Left kidney (tissue), 2 donors: ENCODE measurements around the gene CHD2. TPM values are rescaled to one million over a fixed set of nuclear protein-coding genes. Genes with fewer than 3 reads are reported as not detected.
"Not testable (repeated sequence)": the region's sequence is repeated elsewhere in the genome, so short reads cannot be mapped to it uniquely, and the experiment has no call there.

ENCODE experiments used
- DNase-seq: peaks from one replicate; pipeline ENCODE4 v3.0.0-alpha.2; 2013
- polyA plus RNA-seq: library from polyadenylated mRNA; unstranded; fragments of 120-200 nt; gene quantifications from one replicate; pipeline ENCODE4 v1.2.1, GENCODE V29; 2013; ENCODE audit not compliant: insufficient read length

The CHD2 gene
- polyA plus RNA-seq, 1 donor: 134 TPM

DNA sequence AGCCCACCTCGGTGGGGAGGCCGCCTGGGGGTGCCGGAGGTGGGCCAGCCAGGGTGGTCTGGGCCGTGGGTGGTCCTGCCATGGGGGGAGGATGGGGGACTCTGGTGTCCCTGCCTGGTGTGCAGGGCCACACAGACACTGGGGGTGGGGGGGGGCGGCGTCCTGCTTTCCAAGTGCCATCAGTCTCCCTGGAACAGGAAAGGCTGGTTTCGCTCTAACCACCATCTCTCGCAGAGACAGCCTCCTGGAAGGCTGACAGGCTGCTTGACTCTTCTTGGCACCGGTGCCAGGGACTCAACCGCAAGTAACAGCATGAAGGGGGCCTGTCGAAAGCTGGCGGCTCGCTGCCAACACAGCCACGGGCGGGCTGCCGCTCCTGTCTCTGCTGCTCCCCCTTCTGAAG lies 148.6 kb downstream of the CHD2 start:
- no peak for DNase-seq

DNA sequence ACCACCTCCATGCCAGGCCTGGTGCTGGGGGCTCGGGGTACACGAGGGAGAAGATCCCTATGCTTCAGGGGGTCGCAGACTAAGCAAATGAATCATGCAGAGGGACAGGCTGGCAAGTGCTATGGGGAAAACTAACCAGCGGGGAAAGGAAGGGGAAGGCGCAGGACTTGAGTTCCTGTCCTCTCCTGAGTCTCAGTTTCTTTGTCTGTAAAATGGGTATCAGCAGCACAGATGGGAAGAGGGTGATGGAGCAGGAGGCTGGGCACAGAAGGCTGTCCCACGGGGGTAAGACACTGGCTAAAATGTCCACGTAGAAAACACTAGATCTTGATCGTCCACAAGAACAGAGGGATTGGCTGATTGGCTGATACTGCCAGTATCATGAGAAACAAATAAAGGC lies 149.1 kb downstream of the CHD2 start:
- DNase-seq: no peak

DNA sequence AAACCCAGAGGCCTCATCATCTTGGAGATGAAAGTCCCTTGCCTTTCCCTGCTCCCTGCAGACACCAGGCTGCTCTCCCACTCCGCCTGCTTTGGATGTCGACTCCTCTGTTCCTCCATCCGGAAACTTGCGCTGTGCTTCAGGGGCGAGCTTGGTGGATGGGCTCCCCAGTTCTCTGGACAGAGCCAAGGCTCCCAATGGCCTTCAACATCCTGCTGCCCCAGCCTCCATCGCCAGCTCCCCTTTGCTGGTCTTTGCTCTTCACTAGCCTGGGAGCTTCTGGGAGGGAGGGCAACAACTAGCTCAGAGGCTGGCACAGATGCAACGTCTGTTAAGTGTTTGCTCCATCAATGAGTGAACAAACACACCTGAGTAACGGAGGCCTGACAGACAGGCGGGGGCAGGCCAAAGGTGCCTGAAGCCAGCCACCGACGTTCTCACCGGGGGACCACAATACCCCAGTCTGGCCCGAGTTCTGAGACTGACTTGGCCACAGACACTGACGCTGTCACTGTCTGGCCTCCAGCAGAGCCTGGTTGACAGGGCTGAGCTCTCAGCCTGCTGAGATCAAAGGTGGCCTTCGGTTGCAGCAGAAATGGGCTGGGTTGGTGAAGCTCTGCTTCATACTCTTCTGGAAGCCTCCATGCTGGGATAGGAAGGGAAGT lies 149.9 kb downstream of the CHD2 start:
- no peak for DNase-seq

DNA sequence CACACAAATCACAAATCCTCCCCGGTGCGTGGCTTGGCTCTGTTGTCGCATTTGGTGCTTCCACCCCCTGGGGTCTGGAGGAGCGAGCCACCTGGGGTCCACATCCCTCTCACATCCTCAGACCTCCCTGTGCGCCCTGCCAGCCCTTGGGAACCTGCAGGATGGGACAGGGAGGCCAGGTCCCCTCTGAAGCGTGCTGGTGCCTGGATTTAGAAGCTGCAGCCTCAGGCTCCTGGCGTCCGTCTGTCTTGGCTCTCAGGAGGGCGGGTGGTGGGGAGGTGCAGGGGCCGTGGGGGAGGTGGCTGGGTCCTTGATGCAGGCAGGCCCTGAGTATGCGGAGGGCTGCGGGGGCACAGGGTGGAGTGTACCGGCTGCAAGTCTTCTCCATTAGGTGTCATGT lies 150.5 kb downstream of the CHD2 start:
- no peak for DNase-seq

DNA sequence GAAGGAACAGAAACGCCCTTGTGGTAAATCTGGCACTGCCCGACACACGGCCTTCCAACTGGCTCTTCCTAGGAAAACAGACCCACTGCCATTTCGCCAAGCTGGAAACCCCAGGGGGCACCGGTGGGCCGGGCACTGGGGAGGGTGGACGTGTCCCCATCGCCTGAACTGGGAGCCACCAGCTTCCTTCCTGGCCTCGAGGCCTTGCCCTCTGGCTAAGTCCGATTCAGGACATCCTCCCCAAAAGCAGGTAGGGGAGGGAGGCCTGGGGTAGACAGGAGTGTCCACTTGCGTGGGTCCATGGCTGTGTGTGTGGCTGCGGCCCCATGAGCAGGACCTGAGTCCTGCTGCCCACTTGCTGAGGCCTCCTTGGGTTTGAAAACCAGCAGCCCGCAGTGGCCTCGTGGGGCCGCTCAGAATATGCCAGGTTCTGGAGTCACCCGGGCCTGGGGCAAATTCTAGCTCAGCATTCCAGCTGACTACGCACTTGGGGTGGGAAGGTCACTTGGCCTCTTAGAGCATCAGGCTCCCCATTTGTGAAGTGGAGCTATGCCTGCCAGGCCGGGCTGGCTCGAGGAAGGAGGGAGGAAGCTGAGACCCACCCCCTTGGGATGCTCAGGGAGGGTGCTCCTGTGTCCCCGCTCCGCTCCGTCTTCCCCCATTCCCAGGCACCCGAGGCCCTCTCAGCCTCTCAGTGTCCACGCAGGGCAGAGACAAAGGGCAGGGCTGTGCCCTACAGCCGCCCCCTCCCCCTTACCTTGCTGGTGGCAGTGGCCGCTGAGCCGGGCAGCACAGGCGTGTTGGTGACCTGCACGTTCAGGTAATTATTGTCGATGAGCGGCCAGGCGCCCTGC lies 151.3 kb downstream of the CHD2 start:
- no peak for DNase-seq

DNA sequence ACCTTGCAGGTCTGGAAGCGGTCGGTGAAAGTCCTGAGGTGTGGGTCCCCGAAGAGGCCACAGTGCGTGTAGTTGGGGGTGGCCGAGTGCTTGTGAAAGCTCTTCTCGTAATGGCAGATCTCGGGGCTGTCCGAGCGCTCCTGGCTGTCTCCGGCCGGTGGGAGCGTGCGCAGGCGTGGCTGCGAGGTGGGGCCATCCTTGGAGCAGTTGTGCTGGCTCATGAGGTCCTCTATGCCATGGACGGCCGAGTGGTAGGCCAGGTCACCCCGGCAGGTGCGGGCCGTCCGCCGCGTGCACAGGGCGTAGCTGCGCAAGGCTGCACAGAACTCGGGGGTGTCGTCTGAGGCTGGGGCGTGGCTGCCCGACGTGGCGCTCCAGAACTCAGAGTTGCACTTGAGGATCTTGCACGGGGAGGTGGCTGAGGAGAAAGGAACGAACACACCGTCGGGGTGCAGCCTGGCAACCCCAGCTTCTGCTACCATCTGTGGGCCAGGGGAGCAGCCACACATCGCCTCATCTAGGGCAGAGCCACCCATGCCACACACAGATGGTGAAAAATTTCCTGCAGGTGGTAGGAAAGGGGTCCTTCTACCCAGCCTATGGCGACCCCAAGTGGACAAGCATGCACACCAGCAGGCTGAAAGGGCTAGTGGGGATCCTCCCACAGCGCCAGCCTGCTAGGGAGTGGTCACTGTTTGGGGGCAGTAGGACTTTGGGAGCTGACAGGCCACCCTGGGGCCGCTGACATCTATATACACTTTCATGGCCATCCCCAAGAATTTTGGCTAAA lies 152.2 kb downstream of the CHD2 start:
- DNase-seq: no peak

DNA sequence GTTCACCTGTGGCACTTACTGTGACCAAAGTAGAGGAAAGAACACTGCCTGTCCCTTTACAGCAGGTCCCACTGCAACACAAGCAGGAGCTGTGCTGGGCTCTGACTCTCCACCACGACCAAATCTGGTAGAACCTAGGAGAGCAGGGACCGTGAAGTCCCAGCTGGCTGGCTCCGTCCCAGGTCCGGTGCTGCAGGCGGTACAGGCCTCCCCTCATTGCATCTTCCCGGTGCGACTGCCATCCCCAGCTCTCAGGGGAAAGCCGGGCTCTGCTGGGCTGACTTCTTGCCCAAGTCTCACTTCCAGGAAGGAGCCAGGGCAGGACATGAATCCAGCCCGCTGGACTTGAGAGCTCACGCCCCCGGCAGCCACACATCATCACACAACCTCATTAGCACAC lies 155.1 kb downstream of the CHD2 start:
- DNase-seq: no peak

DNA sequence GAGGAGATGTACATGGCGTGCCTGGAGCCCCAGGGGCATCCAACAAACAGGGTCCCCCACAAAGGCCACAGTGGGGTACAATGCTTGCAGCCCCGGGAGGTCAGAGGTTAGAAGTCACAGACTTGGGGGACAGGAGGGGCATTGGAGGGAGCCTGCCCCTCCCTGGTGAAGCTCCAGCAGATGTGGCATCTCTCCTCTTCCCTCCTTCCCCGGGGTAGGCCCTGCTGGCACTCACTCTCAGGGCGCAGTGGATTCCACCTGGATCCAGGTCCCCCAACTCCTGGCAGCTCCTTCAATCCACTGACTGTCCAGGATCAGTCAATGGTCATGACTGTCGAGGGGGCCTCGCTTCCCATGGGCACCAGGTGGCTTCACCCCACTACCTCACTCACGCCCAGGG lies 156.7 kb downstream of the CHD2 start:
- DNase-seq: no peak

DNA sequence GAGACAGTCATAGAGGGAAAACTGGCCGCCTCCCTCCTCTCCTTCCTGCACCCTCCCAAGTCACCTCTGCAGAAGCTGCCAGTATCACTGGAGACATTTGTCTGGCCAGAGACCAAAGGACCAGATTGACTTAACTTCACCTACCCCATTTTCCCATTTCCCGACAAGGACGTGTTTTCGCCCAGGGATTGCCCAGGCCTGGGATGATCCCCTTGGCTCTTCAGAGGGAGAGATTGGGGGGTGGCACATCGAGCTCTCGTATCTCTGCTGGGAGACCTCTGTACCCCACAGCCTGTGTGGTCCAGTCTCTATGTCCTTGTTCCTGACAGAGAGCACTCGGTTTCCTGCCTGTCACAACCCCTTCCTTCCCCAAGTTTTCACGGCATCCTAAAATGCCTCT lies 157.5 kb downstream of the CHD2 start:
- DNase-seq: no peak

DNA sequence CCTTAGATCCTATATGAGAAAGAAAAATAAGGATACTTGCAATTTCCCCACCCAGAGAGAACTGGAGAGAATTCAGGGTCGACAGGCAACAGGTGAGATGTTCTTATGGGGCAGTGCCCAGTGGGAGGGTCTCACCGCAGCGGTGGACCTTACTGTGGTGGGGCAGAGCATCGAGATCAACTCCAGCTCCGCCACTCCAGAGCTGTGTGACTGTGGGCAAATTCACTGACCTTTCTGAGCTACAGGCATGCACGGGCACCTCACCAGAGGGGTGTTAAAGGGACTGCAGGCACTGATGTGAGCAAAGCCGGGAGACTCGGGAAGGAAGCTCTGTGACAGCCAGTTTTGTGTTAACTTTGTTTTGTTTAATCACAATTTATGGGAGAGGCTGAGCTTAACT lies 158.0 kb downstream of the CHD2 start:
- DNase-seq: no peak

DNA sequence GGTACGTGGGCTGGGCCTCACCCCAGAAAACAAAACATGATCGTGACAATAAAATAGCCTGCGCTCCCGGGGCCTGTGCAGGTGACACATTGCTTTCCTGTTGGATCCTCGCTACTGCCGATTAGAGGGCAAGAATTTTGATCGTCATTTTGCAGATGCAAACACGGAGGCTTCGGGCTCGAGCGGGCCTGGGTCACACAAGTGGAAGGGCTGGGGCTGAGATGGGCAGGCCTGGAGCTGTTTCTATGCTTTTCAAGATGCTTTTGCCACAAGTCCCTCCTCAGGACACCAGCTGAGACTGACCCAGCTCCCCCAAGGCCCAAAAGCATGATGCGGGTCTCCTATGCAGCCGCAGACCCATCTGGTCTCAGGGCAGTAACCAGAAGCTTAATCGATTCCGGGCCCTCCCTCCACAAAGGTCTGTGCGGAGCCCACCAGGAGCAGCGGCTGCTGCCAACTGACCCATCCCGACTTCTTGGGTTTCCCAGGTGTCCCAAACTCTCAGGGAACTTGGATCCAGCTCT lies 158.8 kb downstream of the CHD2 start:
- no peak for DNase-seq

DNA sequence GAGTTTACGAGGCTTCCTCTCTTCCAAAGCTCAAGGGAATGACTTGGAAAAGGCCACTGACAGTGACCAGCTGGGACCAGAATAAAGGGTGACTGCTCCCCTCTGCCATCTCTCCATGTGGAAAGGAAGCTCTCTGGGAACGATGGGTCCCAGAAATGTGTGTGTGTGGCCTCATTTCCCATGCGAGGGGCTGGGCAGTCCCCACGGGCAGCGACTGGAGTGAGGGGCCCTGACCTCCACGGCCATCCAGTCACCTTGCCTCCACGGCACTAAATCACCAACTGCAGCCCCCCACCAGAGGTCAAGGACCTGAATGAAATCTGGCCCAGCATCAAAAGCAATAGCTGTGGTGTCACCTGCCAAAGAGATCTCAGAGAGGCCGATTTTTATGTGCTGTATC lies 159.3 kb downstream of the CHD2 start:
- no peak for DNase-seq

DNA sequence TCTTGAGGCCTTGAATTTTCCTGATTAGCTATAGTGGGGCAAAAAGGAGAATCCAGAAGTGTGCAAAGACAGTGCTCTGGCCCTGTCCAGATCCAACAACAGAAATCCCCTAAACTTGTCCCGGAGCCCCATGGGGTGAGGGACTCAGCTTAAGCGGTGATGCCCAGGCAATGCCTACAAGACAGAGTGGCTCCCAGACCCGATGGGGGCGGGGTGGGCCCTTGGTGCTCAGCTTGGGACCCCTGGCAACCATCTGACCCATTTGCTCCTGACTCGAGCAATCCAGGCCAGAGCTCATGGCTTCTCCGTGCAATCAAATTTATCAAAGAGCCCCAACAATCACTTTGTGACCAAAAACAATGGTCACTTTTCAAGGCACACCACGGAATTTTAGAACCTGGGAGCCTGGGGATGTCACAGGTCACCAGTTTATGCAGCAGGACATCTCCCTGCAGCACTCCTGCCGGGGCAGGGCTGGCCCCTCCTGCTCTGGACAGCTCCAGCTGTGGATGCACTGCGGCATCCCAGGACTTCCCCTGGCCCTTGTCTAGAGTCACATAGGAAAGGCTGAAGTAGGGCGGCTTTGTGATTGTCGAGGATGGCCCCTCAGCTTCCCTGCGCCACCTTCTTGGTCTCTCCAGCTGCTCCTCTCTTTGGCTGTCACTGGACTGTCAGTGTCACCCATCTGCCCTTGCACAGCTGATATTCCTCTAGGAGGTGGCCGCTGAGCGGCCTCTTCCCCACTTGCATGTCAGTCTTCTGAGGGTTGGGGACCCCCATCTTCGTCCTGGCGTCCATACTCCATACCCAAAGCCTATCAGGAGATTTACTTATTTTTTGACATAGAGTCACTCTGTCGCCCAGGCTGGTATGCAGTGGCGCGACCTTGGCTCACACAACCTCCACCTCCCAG lies 160.5 kb downstream of the CHD2 start:
- DNase-seq: no peak

DNA sequence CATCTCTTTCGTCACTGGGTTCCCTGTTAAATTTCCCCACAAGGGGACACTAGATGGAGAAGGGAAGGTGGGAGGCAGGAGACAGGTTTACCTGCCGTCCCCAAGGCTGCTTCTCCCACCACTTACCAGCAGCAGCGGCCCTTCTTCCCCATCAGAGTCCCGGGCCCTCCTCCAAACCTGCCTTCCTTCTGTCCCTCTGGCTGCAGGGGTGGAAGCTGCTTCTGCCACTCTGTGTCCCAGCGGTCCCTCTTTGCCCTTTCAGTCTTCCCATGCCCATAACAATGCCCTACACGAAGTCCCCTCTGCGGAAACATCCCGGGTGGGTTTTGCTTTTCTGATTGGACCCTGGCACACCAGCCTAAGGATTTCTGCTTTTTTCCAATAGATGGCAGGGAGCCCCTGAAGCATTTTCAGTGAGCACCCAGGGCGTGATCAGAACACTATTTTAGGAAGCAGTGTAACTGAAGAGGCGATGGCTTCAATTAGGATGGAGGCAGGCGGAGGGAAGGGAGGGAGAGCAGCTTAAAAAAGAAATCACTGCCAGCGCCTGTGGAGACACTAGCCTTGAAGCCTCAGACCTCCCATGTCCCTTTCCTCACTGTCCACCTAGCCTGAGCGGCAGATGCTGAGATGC lies 162.6 kb downstream of the CHD2 start:
- not testable (repeated sequence) for DNase-seq

DNA sequence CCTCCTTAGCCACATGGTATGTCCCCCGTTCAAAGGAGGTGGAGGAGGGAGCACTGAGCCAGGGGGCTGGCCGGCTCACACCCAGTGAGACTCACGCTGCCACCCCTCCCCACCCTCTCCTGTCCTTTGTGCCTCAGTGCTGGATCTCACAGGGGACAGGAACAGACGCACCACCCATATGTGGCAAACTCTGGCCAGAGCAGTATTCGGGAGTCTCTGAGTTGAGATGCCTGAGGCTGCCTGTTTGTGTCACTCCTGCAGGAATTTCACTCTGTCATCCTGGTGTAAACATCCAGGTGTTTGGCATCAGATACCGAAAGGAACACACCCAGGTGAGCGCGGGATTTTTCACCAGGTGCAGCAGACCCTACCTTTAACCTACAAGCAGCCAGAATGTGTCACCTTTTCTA lies 163.1 kb downstream of the CHD2 start:
- DNase-seq: no peak

DNA sequence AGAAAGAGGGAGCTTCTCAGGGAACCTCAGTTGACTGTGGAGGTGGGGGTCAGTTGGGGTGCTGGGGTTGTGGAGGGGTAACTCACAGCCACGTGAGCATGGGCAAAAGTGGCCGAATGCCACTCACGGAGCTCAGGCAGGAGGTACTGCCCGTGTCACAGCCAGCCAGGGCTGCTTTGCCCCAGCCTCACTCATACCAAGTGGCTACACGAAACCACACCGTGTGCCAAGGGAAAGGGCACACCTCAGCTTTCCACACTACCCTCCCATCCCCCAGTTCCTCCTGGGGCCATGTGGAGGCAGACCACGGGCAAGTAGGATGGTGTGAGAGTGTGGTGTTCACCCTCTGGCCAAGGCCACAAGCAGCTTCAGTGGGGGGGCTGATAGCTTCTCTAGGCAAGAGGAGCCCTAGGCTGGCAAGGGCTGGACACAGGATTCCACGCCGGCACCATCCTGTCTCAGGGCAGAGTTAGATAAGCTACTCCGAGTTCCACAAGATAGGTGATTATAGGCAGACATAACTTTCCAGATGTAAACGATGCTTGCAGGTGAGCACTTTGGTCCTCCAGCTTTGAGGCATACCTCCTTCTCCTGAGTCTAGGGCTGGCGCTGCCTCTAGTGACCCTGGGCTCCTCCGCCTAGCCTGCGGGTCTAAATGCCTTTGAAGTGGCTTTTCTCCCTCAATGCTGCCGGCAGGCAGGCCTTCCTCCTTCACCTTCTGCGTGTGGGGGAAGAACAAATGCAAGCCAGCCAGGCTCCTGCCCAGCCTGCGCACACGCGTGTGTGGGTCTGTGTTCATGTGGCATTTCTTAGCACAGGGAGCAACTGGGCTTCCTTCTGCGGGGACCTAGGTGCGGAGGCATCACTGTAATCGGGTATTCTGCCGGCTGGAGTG lies 163.9 kb downstream of the CHD2 start:
- no peak for DNase-seq

DNA sequence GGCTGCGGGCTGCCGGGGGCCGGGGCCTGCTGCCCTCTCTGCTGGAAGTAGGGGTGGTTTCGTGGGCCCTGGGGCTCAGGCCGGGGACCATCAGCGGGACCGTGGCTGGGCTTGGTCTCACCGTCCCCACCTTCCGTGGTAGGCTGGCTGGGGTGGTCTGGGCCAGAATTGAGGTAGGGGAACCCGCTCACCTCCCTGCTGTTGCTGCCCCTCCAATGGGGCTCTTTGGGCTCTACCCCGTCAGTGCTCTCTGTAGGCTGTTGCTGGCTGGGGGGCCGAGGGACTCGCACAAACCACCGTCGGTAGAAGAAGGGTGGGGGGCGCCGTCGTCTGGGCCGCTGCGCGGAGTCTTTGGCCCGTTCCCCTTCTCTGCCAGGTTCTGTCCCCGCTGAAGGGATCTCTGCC lies 165.5 kb downstream of the CHD2 start:
- DNase-seq: no peak

DNA sequence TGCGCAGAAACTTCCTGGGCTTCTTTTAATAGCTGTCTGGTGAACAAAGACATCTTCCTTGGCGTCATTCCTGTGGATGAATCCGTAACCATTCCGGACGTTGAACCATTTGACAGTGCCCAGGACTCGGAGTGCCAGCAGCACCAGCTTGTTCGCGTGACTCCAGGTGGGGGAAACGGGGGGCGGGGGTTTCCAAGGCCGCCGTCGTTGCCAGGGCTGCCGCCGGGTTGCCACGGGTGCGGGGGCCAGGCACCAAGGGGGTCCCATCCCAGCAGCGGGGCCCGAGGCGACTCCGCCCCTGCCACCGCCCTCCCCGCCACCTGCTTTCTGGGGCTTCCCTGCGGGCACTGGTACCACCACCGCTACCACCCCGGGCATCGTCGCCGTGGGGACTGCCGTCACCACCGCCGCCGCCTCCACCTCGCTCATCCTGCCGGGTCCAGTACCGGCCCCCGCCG lies 166.1 kb downstream of the CHD2 start:
- DNase-seq: no peak

DNA sequence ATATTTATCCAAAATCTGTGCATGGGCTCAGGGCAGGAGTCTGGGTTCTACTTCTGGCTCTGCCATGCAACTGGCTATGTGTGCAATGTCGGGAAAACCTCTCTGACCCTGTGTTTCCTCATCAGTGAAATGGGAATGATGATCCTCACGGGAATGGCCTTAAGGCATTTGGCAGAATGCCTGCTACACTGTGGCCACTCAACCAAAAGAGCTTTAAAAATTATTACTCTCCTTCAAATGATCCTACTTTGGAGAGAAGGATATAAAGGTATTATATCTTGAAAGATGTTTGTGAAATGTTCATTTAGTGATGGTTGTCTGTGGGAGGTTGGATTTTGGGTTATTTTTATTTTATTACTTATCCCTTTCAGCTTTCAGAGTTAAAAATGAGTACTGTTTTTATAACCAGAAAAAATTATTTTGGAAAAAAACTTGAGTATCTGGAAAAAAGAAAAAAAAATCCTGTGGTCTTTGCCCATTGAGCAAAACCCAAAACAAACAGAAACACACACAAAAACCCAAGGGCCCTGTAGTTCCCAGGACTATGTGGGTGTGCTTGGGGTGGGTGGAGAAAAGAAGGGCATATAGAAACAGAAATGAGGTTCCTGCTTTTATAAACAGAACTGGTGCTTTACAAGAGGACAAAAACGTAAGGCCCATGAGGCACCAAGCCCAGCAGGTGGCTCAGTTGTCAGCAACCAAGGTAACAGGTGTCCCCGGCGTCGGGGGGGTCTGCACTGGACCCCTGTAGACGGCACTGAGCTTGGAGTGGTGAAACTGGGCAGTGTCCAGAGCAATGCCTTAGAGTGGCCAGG lies 166.9 kb downstream of the CHD2 start:
- no peak for DNase-seq
